OCI-LY7 (cell line): Measurements from ENCODE around the gene CCDC73.

Source experiments
- CTCF ChIP-seq: fragments of 200-600 bp; sonication (generic); conservative IDR thresholded peaks from 2 replicates; pipeline ENCODE4 v1.5.1; 2014; ENCODE audit warnings: mild to moderate bottlenecking, antibody characterized with exemption, low read length, moderate library complexity, mixed read lengths
- EZH2phosphoT487 ChIP-seq: fragments of 200-600 bp; sonication (generic); IDR thresholded peaks from 2 replicates; pipeline ENCODE4 v1.6.1; 2018; ENCODE audit warnings: low read depth, borderline replicate concordance, mild to moderate bottlenecking, mixed run types, antibody characterized with exemption, low read length, moderate library complexity, mixed read lengths

GRCh38 chr11:32584921-32585320 is 209.5 kb downstream of the CCDC73 start:
- no peak for TF ChIP-seq CTCF
- no peak for TF ChIP-seq EZH2phosphoT487
